Effector memory CD4-positive, alpha-beta T cell (primary cell): ENCODE data around the gene TMEM161B.

Experiments
- DNase-seq, 3 donors: peaks; one replicate each; pipeline ENCODE4 v3.0.0-alpha.2; 2020
- H3K27ac ChIP-seq: 2 replicates; pipeline ENCODE4 v1.7.0; 2013; ENCODE audit warnings: mild to moderate bottlenecking, low read length, moderate library complexity; ENCODE audit not compliant: insufficient read depth, poor library complexity, severe bottlenecking
- H3K27me3 ChIP-seq: replicated peaks from 2 replicates; pipeline ENCODE4 v1.7.0; 2013; ENCODE audit warnings: mild to moderate bottlenecking, low read length; ENCODE audit not compliant: insufficient read depth, control insufficient read depth, poor library complexity, severe bottlenecking
- H3K36me3 ChIP-seq: 2 replicates; pipeline ENCODE4 v1.7.0; 2013; ENCODE audit warnings: mild to moderate bottlenecking, low read length, moderate library complexity; ENCODE audit not compliant: control insufficient read depth, insufficient read depth
- H3K4me1 ChIP-seq: 2 replicates; pipeline ENCODE4 v1.7.0; 2013; ENCODE audit warnings: low read length, mild to moderate bottlenecking; ENCODE audit not compliant: control insufficient read depth, insufficient read depth, poor library complexity, severe bottlenecking
- H3K4me3 ChIP-seq: 2 replicates; pipeline ENCODE4 v1.7.0; 2013; ENCODE audit warnings: low read length, low read depth, mild to moderate bottlenecking; ENCODE audit not compliant: insufficient read depth, poor library complexity, severe bottlenecking
- H3K9me3 ChIP-seq: 2 replicates; pipeline ENCODE4 v1.7.0; 2013; ENCODE audit warnings: mild to moderate bottlenecking, low read length, moderate library complexity; ENCODE audit not compliant: control insufficient read depth

The TMEM161B gene

DNA sequence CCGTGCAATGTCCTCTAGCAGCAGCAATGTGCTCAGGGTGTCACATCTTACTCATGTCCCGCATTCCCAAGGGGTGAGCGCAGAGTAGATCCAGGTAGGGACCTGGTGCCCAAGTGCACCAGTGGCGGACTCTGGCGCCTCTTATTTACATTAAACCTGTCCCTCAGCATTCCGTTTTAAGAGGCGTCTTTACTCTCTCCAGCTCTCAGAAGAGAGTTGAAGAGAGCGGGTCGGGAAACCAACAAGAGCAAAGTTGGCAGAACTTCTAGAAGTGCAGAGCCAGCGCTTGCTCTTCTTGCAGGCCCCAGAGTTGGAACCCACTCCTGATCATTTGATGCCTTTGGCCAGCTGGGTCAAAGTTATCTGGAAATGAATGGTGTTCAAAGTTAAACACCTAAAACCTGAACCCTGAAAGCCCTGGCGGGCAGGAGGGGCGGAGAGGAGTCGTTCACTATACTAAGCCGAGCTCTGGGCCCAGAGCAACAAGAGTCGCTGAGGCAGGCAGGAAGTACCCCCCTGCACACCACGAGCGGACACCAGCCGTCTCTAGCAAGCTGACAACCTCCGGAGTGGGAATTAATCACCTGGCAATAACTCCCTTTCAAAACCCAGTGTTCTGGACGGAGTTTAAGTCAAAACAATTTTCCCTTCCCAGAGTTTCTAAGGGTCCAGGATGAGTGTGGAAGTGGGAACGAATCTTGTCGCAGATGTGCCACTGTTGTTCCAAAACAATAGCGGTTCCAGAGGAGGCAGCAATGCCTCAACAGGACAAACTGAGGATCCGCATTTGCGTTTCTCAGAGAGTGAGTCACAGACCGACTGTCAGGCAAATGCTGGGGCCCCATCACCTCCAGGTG, 122.8 kb downstream of the TMEM161B start:
- H3K4me3 ChIP-seq: no peak overlapping the region
- H3K27me3 ChIP-seq: peaks cover 30% of the 10 kb centered on the region
- H3K36me3 ChIP-seq: no peaks in the 10 kb centered on the region
- peaks cover 10% of the 10 kb centered on the region for H3K4me1 ChIP-seq
- no peak overlapping the region for H3K27ac ChIP-seq
- peaks cover 7% of the 10 kb centered on the region for H3K9me3 ChIP-seq
- DNase-seq: no peak

DNA sequence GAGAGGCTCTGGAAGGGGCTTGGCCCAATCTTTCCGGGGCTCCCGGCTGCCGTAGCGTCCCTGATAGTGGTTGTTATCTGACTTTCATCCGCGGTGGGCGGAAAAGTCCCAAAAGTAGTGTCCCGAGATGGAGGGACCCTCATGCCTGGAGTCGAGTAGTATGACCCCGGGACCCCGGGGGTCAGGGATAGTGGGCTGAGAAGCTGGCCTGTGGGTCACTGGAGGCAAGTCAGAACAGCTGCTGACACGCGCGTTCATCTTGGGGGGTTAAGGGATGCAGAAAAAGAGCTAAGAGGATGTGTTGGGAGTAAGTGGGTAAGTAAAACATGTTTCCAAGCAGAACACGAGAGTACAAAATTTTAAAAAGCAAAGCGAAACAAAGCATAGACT, 123.4 kb downstream of the TMEM161B start:
- no peaks in the 10 kb centered on the region for H3K36me3 ChIP-seq
- no peak overlapping the region for H3K27ac ChIP-seq
- H3K4me3 ChIP-seq: no peak overlapping the region
- H3K4me1 ChIP-seq: peaks cover 14% of the 10 kb centered on the region
- H3K9me3 ChIP-seq: peaks cover 7% of the 10 kb centered on the region
- peaks cover 30% of the 10 kb centered on the region for H3K27me3 ChIP-seq
- no peak for DNase-seq
